Measurements from ENCODE around the gene ZNF354C. TPM values are rescaled to one million over a fixed set of nuclear protein-coding genes. Genes with fewer than 3 reads are reported as not detected.
"Not testable (repeated sequence)": the region's sequence is repeated elsewhere in the genome, so short reads cannot be mapped to it uniquely, and the experiment has no call there.

ZNF354C gene
- total RNA-seq, 4 donors from 2014 or later = 5.9 to 38.7 (median 11.8) TPM

DNA sequence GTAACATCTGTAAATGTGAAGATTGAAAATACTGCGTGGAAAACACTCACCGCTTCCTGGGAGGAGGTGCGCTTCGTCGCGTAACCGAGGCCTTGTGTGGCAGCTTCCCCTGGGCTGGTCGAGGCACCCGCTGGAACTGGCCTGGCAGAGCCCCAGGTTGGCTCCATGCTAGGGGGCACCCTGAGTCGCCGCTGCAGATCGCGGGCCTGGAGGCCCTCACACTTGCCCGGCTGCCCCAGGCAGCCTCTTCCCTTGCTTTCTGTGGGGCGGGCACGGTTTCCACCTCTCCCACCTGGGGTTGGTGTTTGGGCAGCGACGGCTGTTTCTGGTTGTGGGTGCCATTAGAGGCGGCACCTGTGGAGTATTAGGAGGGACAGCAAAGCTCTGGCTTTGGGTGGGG is 852 bp downstream of the ZNF354C start:
- intact Hi-C loops (cut with DNase I; ENCODE audit: low total_unique reads) = no loop called here

DNA sequence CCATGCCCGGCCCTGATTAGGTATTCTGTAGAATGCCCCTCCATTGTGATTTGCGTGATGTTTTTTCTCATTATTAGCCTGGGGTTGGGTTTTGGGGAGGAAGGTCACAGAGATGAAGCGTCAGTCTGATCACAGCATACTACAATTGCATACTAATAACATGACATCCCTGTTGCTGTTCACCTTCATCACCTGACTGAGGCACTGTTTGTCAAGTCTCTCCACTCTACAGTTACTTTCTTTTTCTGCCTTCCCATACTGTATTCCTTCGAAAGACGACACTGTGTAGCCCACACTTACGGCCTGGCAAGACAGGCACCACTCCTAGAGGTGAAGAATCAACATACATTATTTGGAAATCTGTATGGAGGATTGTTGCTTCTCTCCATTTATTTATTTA is 5.5 kb downstream of the ZNF354C start:
- Histone ChIP-seq H3K27me3 (no peaks in the 10 kb centered on the region), H3K27ac (no peak overlapping the region), H3K36me3 (no peaks in the 10 kb centered on the region), H3K4me1 (peaks cover 0 to 7% of the 10 kb centered on the region in 2 donors), H3K9me3 (peaks cover 0 to 31% of the 10 kb centered on the region in 2 donors), H3K4me3 (no peak overlapping the region)
- no peak for DNase-seq
- no peak for TF ChIP-seq POLR2A (IDR thresholded peaks at IDR 0.05)
- TF ChIP-seq, protein P1, sequence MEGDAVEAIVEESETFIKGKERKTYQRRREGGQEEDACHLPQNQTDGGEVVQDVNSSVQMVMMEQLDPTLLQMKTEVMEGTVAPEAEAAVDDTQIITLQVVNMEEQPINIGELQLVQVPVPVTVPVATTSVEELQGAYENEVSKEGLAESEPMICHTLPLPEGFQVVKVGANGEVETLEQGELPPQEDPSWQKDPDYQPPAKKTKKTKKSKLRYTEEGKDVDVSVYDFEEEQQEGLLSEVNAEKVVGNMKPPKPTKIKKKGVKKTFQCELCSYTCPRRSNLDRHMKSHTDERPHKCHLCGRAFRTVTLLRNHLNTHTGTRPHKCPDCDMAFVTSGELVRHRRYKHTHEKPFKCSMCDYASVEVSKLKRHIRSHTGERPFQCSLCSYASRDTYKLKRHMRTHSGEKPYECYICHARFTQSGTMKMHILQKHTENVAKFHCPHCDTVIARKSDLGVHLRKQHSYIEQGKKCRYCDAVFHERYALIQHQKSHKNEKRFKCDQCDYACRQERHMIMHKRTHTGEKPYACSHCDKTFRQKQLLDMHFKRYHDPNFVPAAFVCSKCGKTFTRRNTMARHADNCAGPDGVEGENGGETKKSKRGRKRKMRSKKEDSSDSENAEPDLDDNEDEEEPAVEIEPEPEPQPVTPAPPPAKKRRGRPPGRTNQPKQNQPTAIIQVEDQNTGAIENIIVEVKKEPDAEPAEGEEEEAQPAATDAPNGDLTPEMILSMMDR (IDR thresholded peaks at IDR 0.05) = no peak
- intact Hi-C loops (cut with DNase I; ENCODE audit: low total_unique reads) = no loop called here

More for the DNA sequence above, 852 bp downstream of the ZNF354C start:
- no peaks in the 10 kb centered on the region for H3K36me3 ChIP-seq
- H3K4me1 ChIP-seq = peaks cover 0 to 7% of the 10 kb centered on the region in 2 donors
- DNase-seq = peak; percentile 15 to 16
- H3K27ac ChIP-seq = no peak overlapping the region
- no peaks in the 10 kb centered on the region for H3K27me3 ChIP-seq
- peaks cover 0 to 4% of the 10 kb centered on the region in 2 donors for H3K9me3 ChIP-seq
- TF ChIP-seq, protein P1 (IDR thresholded peaks at IDR 0.05) = no peak
- TF ChIP-seq POLR2A (IDR thresholded peaks at IDR 0.05) = no peak
- H3K4me3 ChIP-seq = peak overlapping the region; percentile 50 to 81

DNA sequence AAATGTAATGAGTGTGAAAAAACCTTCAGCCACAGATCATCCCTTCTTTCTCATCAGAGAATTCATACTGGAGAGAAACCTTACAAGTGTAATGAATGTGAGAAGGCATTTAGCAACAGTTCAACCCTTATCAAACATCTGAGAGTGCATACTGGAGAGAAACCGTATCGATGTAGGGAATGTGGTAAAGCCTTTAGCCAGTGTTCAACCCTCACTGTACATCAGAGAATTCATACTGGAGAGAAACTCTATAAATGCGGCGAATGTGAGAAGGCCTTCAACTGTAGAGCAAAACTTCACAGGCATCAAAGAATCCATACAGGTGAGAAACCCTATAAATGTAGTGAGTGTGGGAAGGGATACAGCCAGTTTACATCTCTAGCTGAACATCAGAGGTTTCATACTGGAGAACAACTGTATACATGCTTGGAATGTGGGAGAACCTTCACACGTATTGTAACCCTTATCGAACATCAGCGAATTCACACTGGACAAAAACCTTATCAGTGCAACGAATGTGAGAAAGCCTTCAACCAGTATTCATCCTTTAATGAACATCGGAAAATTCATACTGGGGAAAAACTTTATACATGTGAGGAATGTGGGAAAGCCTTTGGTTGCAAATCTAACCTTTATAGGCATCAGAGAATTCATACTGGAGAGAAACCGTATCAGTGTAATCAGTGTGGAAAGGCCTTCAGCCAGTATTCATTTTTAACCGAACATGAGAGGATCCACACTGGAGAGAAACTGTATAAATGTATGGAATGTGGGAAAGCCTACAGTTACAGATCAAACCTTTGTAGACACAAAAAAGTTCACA is 19.2 kb downstream of the ZNF354C start:
- Histone ChIP-seq H3K4me1 (no peaks in the 10 kb centered on the region), H3K4me3 (no peak overlapping the region), H3K36me3 (no peaks in the 10 kb centered on the region), H3K9me3 (peaks cover 8 to 96% of the 10 kb centered on the region in 2 donors), H3K27me3 (no peaks in the 10 kb centered on the region), H3K27ac (no peak overlapping the region)
- TF ChIP-seq, protein P1 (IDR thresholded peaks at IDR 0.05) = no peak
- TF ChIP-seq POLR2A (IDR thresholded peaks at IDR 0.05) = no peak
- intact Hi-C loops (cut with DNase I; ENCODE audit: low total_unique reads) = no loop called here
- DNase-seq = no peak

DNA sequence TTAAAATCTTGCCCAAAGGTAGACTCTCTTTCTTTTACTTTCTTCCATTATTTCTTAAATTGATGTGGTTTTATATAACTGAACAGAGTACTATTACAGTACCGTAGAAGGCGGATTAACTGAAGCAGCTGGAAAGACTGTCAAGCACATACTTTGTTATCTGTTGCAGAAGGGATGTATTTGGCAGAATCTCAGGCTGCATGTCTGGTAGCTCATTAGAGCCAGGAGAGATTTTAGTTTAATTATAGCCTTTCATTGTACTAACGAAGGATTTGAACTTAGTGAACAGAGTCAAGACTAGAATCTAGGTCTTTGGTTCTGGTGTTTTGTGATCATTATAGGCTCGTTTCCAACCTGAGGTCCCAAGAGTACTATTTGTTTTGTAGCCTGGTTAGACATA is 20.6 kb downstream of the ZNF354C start:
- Histone ChIP-seq H3K9me3 (peaks cover 8 to 94% of the 10 kb centered on the region in 2 donors), H3K36me3 (no peaks in the 10 kb centered on the region), H3K4me3 (no peak overlapping the region), H3K4me1 (no peaks in the 10 kb centered on the region), H3K27ac (no peak overlapping the region), H3K27me3 (no peaks in the 10 kb centered on the region)
- no peak for DNase-seq
- intact Hi-C loops (cut with DNase I; ENCODE audit: low total_unique reads) = no loop called here
- TF ChIP-seq, protein P1 (IDR thresholded peaks at IDR 0.05) = no peak
- TF ChIP-seq POLR2A (IDR thresholded peaks at IDR 0.05) = no peak

DNA sequence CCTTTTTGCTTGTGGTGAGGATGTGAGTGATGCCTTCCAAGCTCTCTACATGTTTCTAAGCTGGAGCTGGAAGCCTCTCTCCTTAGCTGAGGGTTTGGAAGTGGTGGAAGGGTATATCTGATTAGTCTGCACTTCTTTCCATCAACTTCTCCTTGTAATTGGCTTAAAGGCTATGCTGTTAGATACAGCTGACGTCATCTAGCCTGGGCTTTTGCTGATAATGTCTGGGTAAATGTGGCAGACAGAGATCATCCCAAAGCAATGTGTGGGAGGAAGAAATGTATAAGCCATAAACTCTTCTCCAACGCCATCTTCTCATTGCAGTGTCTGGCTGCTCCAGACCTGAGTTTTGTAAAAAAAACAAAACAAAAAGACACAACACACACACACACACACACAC is 29.3 kb downstream of the ZNF354C start:
- Histone ChIP-seq H3K27ac (no peak overlapping the region), H3K36me3 (no peaks in the 10 kb centered on the region), H3K4me3 (no peak overlapping the region), H3K4me1 (no peaks in the 10 kb centered on the region), H3K9me3 (peaks cover 0 to 82% of the 10 kb centered on the region in 2 donors), H3K27me3 (no peaks in the 10 kb centered on the region)
- no peak for DNase-seq
- intact Hi-C loops (cut with DNase I; ENCODE audit: low total_unique reads) = no loop called here
- TF ChIP-seq, protein P1 (IDR thresholded peaks at IDR 0.05) = no peak
- TF ChIP-seq POLR2A (IDR thresholded peaks at IDR 0.05) = no peak

DNA sequence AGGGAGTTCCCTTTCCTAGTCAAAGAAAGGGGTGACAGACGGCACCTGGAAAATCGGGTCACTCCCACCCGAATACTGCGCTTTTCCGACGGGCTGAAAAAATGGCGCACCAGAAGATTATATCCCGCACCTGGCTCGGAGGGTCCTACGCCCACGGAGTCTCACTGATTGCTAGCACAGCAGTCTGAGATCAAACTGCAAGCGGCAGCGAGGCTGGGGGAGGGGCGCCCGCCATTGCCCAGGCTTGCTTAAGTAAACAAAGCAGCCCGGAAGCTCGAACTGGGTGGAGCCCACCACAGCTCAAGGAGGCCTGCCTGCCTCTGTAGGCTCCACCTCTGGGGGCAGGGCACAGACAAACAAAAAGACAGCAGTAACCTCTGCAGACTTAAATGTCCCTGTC is 41.1 kb downstream of the ZNF354C start:
- H3K27me3 ChIP-seq; H3K27ac ChIP-seq; DNase-seq; H3K4me3 ChIP-seq; H3K36me3 ChIP-seq; H3K4me1 ChIP-seq; intact Hi-C loops (cut with DNase I; ENCODE audit: low total_unique reads): not testable (repeated sequence)
- peaks cover 0 to 34% of the 10 kb centered on the region in 2 donors for H3K9me3 ChIP-seq
